A549 treated with GW870086 at 1 μM for 4 hours (cell line): ENCODE data around the gene UBP1. TPM values are rescaled to one million over a fixed set of nuclear protein-coding genes. Genes with fewer than 3 reads are reported as not detected.

Experiments
- total RNA-seq: library from RNA; stranded (reverse); fragments of 200-300 nt; extraction: Qiagen RNA extraction; gene quantifications from 5 replicates; pipeline ENCODE4 v1.2.3, GENCODE V29; 2022; ENCODE audit warnings: low read depth

The UBP1 gene
- 45.4 to 62.3 TPM (median 53.7 TPM) in 5 replicates for total RNA-seq

GRCh38 chr3:33440328-33441224, at the start of gene UBP1:
TSS of gene UBP1 (minus strand) at chr3:33440405. CDS start at chr3:33439848, 557 bp downstream.

Other genes starting within 250 kb of the UBP1 start
- 2.9 to 4.2 TPM (median 3.4 TPM) in 5 replicates for gene SUSD5, start 221.6 kb downstream of the UBP1 start, total RNA-seq
- 6.1 to 8.0 TPM (median 7.0 TPM) in 5 replicates for gene FBXL2, start 163.0 kb downstream of the UBP1 start, total RNA-seq